Caco-2 (cell line): ENCODE measurements around the gene RFX3. TPM values are rescaled to one million over a fixed set of nuclear protein-coding genes. Genes with fewer than 3 reads are reported as not detected.

Experiments
- BruUV-seq: library from RNA; stranded (reverse); fragments of 400-500 nt; replicated peaks from 2 replicates; lab custom pipeline; 2021; lab: Mats Ljungman, UMichigan
- CTCF ChIA-PET: fragments of 300-600 bp; sonication (Branson Sonifier 250); formaldehyde crosslinking; loops from one replicate; lab custom pipeline; 2022; ENCODE audit warnings: antibody characterized with exemption; lab: Charles Lee
- POLR2A ChIA-PET: fragments of 300-600 bp; sonication (Branson Sonifier 250); formaldehyde crosslinking; loops from one replicate; lab custom pipeline; 2022; ENCODE audit warnings: antibody characterized with exemption; lab: Charles Lee
- DNase-seq, 2 experiments: peaks; one replicate each; pipeline versions ENCODE4 v3.0.0 to v3.0.0-alpha.2; 2020 to 2022
- H3K27me3 ChIP-seq: replicated peaks from 2 replicates; pipeline ENCODE4 v1.6.0; 2011; ENCODE audit warnings: low read length; ENCODE audit not compliant: control insufficient read depth, insufficient read depth
- H3K36me3 ChIP-seq: 2 replicates; pipeline ENCODE4 v1.5.1; 2011; ENCODE audit warnings: low read length; ENCODE audit not compliant: control insufficient read depth, insufficient read depth
- H3K4me1 ChIP-seq: fragments of 250-450 bp; sonication (Bioruptor Pico); 2 replicates; pipeline ENCODE4 v1.5.1; 2020; ENCODE audit warnings: mild to moderate bottlenecking
- H3K4me3 ChIP-seq: 2 replicates; pipeline ENCODE4 v1.5.1; 2011; ENCODE audit warnings: low read depth, mild to moderate bottlenecking, control low read depth, low read length
- H3K9me3 ChIP-seq: fragments of 250-450 bp; sonication (Bioruptor Pico); 2 replicates; pipeline ENCODE4 v1.5.1; 2020; ENCODE audit warnings: mild to moderate bottlenecking, moderate library complexity
- H3K27ac Mint-ChIP-seq: one replicate; pipeline ENCODE4 v1.8.0; 2022; ENCODE audit warnings: mixed read lengths; ENCODE audit not compliant: unreplicated experiment
- H3K27me3 Mint-ChIP-seq: one replicate; pipeline ENCODE4 v1.8.0; 2022; ENCODE audit warnings: mixed read lengths; ENCODE audit not compliant: insufficient read depth, unreplicated experiment
- H3K36me3 Mint-ChIP-seq: one replicate; pipeline ENCODE4 v1.8.0; 2022; ENCODE audit warnings: mild to moderate bottlenecking, mixed read lengths; ENCODE audit not compliant: insufficient read depth, unreplicated experiment
- H3K4me1 Mint-ChIP-seq: one replicate; pipeline ENCODE4 v1.8.0; 2022; ENCODE audit warnings: low read depth, mixed read lengths; ENCODE audit not compliant: unreplicated experiment
- H3K4me3 Mint-ChIP-seq: one replicate; pipeline ENCODE4 v1.8.0; 2022; ENCODE audit warnings: mild to moderate bottlenecking, moderate library complexity, mixed read lengths; ENCODE audit not compliant: unreplicated experiment
- H3K9me3 Mint-ChIP-seq: one replicate; pipeline ENCODE4 v1.8.0; 2022; ENCODE audit warnings: mixed read lengths; ENCODE audit not compliant: unreplicated experiment
- CTCF ChIP-seq, 2 experiments: fragments of 200-600 bp in 1 of 2; IDR thresholded peaks; 1 replicate in 1 of 2; 2 replicates in 1 of 2; pipeline versions ENCODE4 v1.5.1 to v1.8.0; 2011 to 2022; ENCODE audit warnings: antibody characterized with exemption in 1 of 2, control low read depth in 1 of 2, inconsistent platforms in 1 of 2, low read depth in 1 of 2, low read length in 1 of 2, mild to moderate bottlenecking in 1 of 2, moderate library complexity in 1 of 2; ENCODE audit not compliant: insufficient read depth in 1 of 2, severe bottlenecking in 1 of 2, unreplicated experiment in 1 of 2
- intact Hi-C: fragments of 100-400 bp; cut with micrococcal nuclease; formaldehyde crosslinking; loops from one replicate; pipeline ENCODE4 v1.10.0; 2022; ENCODE audit not compliant: unreplicated experiment
- total RNA-seq: library from RNA; stranded (reverse); gene quantifications from 2 replicates; pipeline ENCODE4 v1.2.3, GENCODE V29; 2022

Gene RFX3
- total RNA-seq, 1 experiment from 2014 or later, result 4.2 TPM

- intact Hi-C loops, result loop anchor here (5.0 kb wide), 1 partner anchor 59 kb away; no protein-coding TSS in a partner anchor
- ChIA-PET CTCF (interaction anchor here (1.4 kb wide), 1 partner anchor 59 kb away, joined by 3 read pairs; no protein-coding TSS in a partner anchor), POLR2A (interaction anchor here (0.6 to 0.8 kb wide), 2 partner anchors 18 to 683 kb away, joined by 3 read pairs; partner anchors contain the start of gene PUM3)
- peak overlapping the region; percentile 95 for H3K4me3 ChIP-seq
- H3K9me3 ChIP-seq, result no peaks in the 10 kb centered on the region
- H3K9me3 Mint-ChIP-seq, result no peaks in the 10 kb centered on the region
- H3K27me3 ChIP-seq, result no peaks in the 10 kb centered on the region
- peaks cover 17% of the 10 kb centered on the region for H3K36me3 Mint-ChIP-seq
- peaks cover 13% of the 10 kb centered on the region; the same call in 1 of the 2 replicates for H3K4me1 ChIP-seq
- no peaks in the 10 kb centered on the region for H3K36me3 ChIP-seq
- peak; percentile 78 to 85 for DNase-seq
- peak overlapping the region; percentile 93 for H3K4me3 Mint-ChIP-seq
- peaks cover 7% of the 10 kb centered on the region for H3K4me1 Mint-ChIP-seq
- no peaks in the 10 kb centered on the region for H3K27me3 Mint-ChIP-seq
- peak overlapping the region; percentile 99 for H3K27ac Mint-ChIP-seq
- no TSS peak for BruUV-seq
- TF ChIP-seq CTCF (IDR thresholded peaks at IDR 0.05; ENCODE audit: insufficient read depth in 1 of 2, low read depth in 1 of 2, low read length in 1 of 2, severe bottlenecking in 1 of 2, unreplicated experiment in 1 of 2), result no peak
These were observed 580 bp upstream of the RFX3 start for GRCh38 chr9:3526165-3526996.

- DNase-seq, result peak in 1 of 2 experiments; percentile 22
- no TSS peak for BruUV-seq
- Mint-ChIP-seq H3K9me3 (no peaks in the 10 kb centered on the region), H3K4me1 (peaks cover 7% of the 10 kb centered on the region), H3K4me3 (peak overlapping the region; percentile 93), H3K36me3 (peaks cover 17% of the 10 kb centered on the region), H3K27ac (peak overlapping the region; percentile 99), H3K27me3 (no peaks in the 10 kb centered on the region)
- CTCF ChIA-PET, result no interaction called here
- Histone ChIP-seq H3K36me3 (no peaks in the 10 kb centered on the region), H3K4me1 (peaks cover 13% of the 10 kb centered on the region; the same call in 1 of the 2 replicates), H3K4me3 (peak overlapping the region; percentile 95), H3K9me3 (no peaks in the 10 kb centered on the region), H3K27me3 (no peaks in the 10 kb centered on the region)
- intact Hi-C loops, result loop anchor here (5.0 kb wide), 1 partner anchor 58 kb away; no protein-coding TSS in a partner anchor
- no peak for TF ChIP-seq CTCF (IDR thresholded peaks at IDR 0.05; ENCODE audit: insufficient read depth in 1 of 2, low read depth in 1 of 2, low read length in 1 of 2, severe bottlenecking in 1 of 2, unreplicated experiment in 1 of 2)
- POLR2A ChIA-PET, result no interaction called here
These were observed 535 bp downstream of the RFX3 start for GRCh38 chr9:3525096-3525835.

DNA sequence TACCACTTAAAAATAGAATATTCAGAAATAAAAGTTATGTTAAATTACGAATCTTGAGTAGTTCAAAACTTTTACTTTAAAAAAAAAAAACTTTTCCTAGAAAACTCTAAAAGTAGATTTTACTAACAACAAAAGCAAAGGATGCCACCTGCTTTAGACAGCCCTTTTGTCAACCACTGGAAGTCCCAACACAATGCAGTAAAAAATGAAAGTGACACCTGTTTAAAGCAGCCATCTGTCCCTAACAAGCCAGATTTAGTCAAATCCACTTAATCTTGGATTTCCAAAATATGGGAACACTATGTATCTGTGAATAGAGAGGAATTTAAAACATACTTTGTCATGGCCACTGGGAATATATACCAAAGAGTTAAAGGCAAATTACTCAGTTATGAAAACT, 3.8 kb downstream of the RFX3 start:
- Histone ChIP-seq H3K9me3 (no peaks in the 10 kb centered on the region), H3K27me3 (no peaks in the 10 kb centered on the region), H3K4me1 (0 out of 2 replicates have a peak, but pooled peaks cover 4% of the 10 kb centered on the region), H3K4me3 (no peak overlapping the region), H3K36me3 (no peaks in the 10 kb centered on the region)
- intact Hi-C loops, result no loop called here
- ChIA-PET POLR2A (no interaction called here), CTCF (no interaction called here)
- Mint-ChIP-seq H3K4me1 (peaks cover 6% of the 10 kb centered on the region), H3K4me3 (no peak overlapping the region), H3K36me3 (peaks cover 16% of the 10 kb centered on the region), H3K27me3 (no peaks in the 10 kb centered on the region), H3K9me3 (no peaks in the 10 kb centered on the region), H3K27ac (no peak overlapping the region)
- no peak for DNase-seq
- BruUV-seq, result no TSS peak
- no peak for TF ChIP-seq CTCF (IDR thresholded peaks at IDR 0.05; ENCODE audit: insufficient read depth in 1 of 2, low read depth in 1 of 2, low read length in 1 of 2, severe bottlenecking in 1 of 2, unreplicated experiment in 1 of 2)
